ENCODE data around the gene ORAI2. TPM values are rescaled to one million over a fixed set of nuclear protein-coding genes. Genes with fewer than 3 reads are reported as not detected.
"Not testable (repeated sequence)": the region's sequence is repeated elsewhere in the genome, so short reads cannot be mapped to it uniquely, and the experiment has no call there.

Gene ORAI2
- total and polyA plus RNA-seq, 2 of the 4 experiments (the other 2 are of a cell fraction): 52.0 to 58.3 TPM

- WGBS, 2 experiments (ENCODE audit: extremely low coverage in 2 of 2, insufficient read length in 1 of 2): no CpG with 5 or more reads among the region's 5 CpGs
- Histone ChIP-seq H3K36me3 (ENCODE audit: control insufficient read depth, insufficient read depth, low read length) (peaks cover 55% of the 10 kb centered on the region), H3K79me1 (ENCODE audit: low read depth in 1 of 2, low read length in 2 of 2) (peaks cover 14 to 24% of the 10 kb centered on the region in 2 experiments)
- H3K27me3 ChIP-seq (ENCODE audit: control insufficient read depth, insufficient read depth, low read length); H3K9ac ChIP-seq (ENCODE audit: low read depth, low read length); H3K18ac ChIP-seq (ENCODE audit: low read depth, low read length); H3K4ac ChIP-seq (ENCODE audit: low read depth, low read length); H2AK9ac ChIP-seq (replicated peaks; ENCODE audit: low read depth, low read length, poor library complexity); ATAC-seq (ENCODE audit: low read depth); H3K9me3 ChIP-seq (ENCODE audit: control insufficient read depth, insufficient read depth, low read length); POLR2A ChIA-PET (ENCODE audit: unreplicated experiment); in situ Hi-C loops (cut with MboI; ENCODE audit: low sequenced_read_pairs); intact Hi-C loops (cut with micrococcal nuclease); dilution Hi-C loops (cut with HindIII; ENCODE audit: low sequenced_read_pairs, unreplicated experiment); H4K20me1 ChIP-seq (ENCODE audit: insufficient read depth, low read length); H4K5ac ChIP-seq (ENCODE audit: low read depth, low read length); H2BK120ac ChIP-seq (ENCODE audit: low read depth, low read length); H3K27ac ChIP-seq (ENCODE audit: insufficient read depth, low read length); H2AFZ ChIP-seq (replicated peaks; ENCODE audit: low read length, poor library complexity); H4K8ac ChIP-seq (ENCODE audit: low read depth in 2 of 2, low read length in 2 of 2); H3K4me2 ChIP-seq (ENCODE audit: low read depth, low read length); H2BK5ac ChIP-seq (ENCODE audit: low read depth, low read length, poor library complexity, severe bottlenecking); H3K56ac ChIP-seq (ENCODE audit: extremely low read depth, insufficient read depth, low read length); BruUV-seq (replicated peaks); H3K4me1 ChIP-seq (ENCODE audit: control insufficient read depth, insufficient read depth, low read length); H2AK5ac ChIP-seq (ENCODE audit: low read depth, low read length); DNase-seq; H3K23ac ChIP-seq (ENCODE audit: low read depth, low read length); H2BK15ac ChIP-seq (ENCODE audit: low read depth, low read length); H3K14ac ChIP-seq (replicated peaks; ENCODE audit: low read depth, low read length); H4K91ac ChIP-seq (ENCODE audit: insufficient read depth, low read depth, low read length); H3K4me3 ChIP-seq (ENCODE audit: insufficient read depth, low read depth, low read length); H2BK20ac ChIP-seq (ENCODE audit: low read depth, low read length); H3K9me1 ChIP-seq (ENCODE audit: insufficient read depth, low read length): not testable (repeated sequence)
- CTCF ChIA-PET: interaction anchor here (0.5 to 1.4 kb wide), 2 partner anchors 8 to 719 kb away, joined by 3 to 5 read pairs; no protein-coding TSS in a partner anchor
Measured at GRCh38 chr7:102404862-102405188, 28.6 kb upstream of the ORAI2 start.

Measured in IMR-90 (cell line).